ENCODE data around the gene RGMB.
A peak's percentile ranks its signal among the peaks of the same experiment; 100 is the strongest.

The RGMB gene

DNA sequence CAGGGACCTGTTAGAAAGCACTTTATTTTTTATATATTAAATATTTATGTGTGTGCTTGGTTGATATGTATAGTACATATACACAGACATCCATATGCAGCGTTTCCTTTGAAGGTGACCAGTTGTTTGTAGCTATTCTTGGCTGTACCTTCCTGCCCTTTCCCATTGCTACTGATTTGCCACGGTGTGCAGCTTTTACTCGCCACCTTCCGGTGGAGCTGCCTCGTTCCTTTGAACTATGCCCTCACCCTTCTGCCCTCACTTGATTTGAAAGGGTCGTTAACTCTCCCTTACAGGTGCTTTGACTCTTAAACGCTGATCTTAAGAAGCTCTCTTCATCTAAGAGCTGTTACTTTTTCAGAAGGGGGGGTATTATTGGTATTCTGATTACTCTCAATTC is 20.5 kb downstream of the RGMB start:
- TF ChIP-seq TAF1 (IDR thresholded peaks at IDR 0.05; ENCODE audit: low read depth, low read length) (no peak), SPI1 (IDR thresholded peaks at IDR 0.05; ENCODE audit: low read depth, low read length) (no peak), PAX5 (IDR thresholded peaks at IDR 0.05; ENCODE audit: insufficient read depth, low read length, severe bottlenecking) (no peak)
- DNase-seq (ENCODE audit: insufficient read length, low spot score) (no peak), FAIRE-seq (no peak)

DNA sequence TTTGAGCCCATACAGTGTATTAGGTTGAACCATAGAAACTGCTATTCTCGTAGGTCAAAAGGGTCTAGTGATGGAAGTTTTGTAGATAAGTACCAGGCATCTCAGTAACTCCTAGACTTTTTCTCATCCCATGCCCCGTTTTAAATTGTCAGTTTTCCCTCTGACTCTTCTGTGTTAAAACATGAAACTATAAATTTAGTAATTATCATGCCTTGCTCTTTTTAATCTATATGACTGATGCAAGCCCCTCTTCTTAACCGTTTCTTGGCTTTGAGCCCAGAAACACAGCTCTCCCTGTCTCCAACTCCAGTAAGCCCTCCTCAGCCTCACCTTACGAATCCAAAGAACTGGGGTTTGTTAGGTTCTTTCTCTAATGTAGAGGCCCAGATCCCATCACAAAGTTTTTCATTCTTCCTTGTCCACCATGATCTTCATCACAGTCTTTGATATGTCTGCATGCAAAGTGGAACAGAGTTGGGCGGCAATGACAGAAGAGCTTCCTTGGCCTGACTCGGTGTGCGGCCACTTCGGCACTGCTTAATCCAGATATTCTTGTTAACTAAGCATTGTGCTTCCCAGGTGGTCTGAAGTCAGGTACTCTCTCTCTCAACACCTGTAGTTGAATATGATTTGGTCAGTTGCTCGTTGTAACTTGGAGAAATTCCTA is 21.1 kb downstream of the RGMB start:
- no peak for FAIRE-seq
- TF ChIP-seq TAF1 (IDR thresholded peaks at IDR 0.05; ENCODE audit: low read depth, low read length) (no peak), SPI1 (IDR thresholded peaks at IDR 0.05; ENCODE audit: low read depth, low read length) (no peak), POLR2AphosphoS5 (IDR thresholded peaks at IDR 0.05; ENCODE audit: low read depth, low read length) (no peak), POLR2A (IDR thresholded peaks at IDR 0.05; ENCODE audit: low read depth, low read length) (no peak), PAX5 (IDR thresholded peaks at IDR 0.05; ENCODE audit: insufficient read depth, low read length, severe bottlenecking) (no peak), POU2F2 (IDR thresholded peaks at IDR 0.05; ENCODE audit: low read depth, low read length) (no peak)
- DNase-seq (ENCODE audit: insufficient read length, low spot score), result no peak

DNA sequence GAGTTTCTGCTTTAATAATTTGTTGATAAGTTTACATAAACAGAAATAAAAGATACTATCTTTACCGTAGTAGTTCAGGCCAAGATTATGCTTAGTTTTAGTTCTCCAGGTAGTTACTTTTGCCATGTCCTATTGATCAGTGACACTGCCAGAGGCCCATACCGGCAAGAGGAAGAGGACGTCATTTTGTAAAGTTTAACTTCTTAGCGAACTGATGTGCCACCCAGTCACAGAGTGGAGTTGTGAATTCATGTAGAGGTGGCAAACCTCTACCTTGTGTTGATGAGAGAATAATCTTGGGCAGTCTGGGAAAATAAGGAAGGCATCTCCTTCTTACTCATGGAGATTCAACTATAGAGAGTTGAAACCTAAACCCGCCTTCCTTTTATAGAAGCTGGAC is 21.8 kb downstream of the RGMB start:
- FAIRE-seq (no peak), DNase-seq (ENCODE audit: insufficient read length, low spot score) (no peak)
- no peak for TF ChIP-seq POLR2A (IDR thresholded peaks at IDR 0.05; ENCODE audit: low read depth, low read length)
- no peak for TF ChIP-seq POLR2AphosphoS5 (IDR thresholded peaks at IDR 0.05; ENCODE audit: low read depth, low read length)
- TF ChIP-seq SPI1 (IDR thresholded peaks at IDR 0.05; ENCODE audit: low read depth, low read length), result no peak
- TF ChIP-seq TAF1 (IDR thresholded peaks at IDR 0.05; ENCODE audit: low read depth, low read length), result no peak
- TF ChIP-seq PAX5 (IDR thresholded peaks at IDR 0.05; ENCODE audit: insufficient read depth, low read length, severe bottlenecking), result no peak
- TF ChIP-seq POU2F2 (IDR thresholded peaks at IDR 0.05; ENCODE audit: low read depth, low read length), result no peak

DNA sequence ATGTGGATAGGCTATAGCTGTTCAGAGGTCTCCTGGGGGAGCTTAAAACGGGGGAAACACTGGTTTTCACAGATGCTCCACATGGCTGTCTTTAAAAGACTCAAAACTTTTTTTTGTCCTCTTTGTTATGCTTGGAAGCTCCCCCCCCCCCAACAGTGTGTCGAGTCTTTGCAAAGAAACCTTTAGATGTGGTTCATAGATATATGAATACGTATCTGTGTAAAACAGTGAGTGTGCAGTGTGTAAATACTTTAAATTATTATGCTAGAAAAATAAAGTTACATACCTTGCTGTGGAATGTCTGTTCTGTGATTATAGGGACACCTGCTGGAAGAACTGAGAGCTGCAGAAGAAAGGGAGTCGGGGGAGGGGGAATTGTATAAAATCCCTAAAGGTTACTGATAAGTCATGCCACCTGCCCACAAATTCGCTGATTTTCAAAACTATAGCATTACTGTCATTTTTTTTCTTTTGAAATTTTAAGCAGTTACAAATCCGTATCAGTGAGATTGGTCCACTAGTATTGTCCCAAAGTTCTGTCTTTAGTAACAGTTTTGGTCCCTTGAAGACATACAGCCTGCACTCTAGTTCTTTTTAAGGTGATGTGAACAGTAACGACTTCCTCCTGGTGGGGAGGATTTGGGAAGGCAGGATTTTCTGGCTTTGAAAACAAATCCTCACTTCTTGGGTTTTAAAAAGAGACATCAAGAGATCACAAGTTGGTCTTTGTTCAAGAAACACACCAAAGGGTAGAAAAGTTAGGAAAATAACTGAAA is 22.9 kb downstream of the RGMB start:
- TF ChIP-seq POLR2AphosphoS5 (IDR thresholded peaks at IDR 0.05; ENCODE audit: low read depth, low read length) (no peak), TAF1 (IDR thresholded peaks at IDR 0.05; ENCODE audit: low read depth, low read length) (no peak), SPI1 (IDR thresholded peaks at IDR 0.05; ENCODE audit: low read depth, low read length) (no peak), POU2F2 (IDR thresholded peaks at IDR 0.05; ENCODE audit: low read depth, low read length) (no peak), PAX5 (IDR thresholded peaks at IDR 0.05; ENCODE audit: insufficient read depth, low read length, severe bottlenecking) (no peak), POLR2A (IDR thresholded peaks at IDR 0.05; ENCODE audit: low read depth, low read length) (no peak)
- DNase-seq (ENCODE audit: insufficient read length, low spot score) (peak; percentile 28), FAIRE-seq (no peak)

DNA sequence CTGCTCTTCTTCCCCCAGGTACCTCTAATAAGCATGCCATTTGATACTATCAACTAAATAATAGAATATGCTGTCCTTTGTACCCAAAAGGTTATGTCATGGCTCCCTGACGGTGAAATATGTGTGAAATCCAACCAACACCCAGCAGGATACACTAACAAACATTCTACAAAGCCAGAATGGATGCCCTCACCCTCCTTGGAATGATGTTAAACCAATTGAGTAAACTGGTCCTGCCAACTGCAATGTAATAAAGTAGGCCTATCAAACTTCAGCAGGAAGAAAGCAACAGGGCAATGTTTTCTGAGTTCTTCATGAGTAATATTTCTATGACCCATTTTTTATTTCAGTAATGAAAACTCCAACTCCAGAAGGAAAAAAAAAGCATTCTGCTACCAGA is 24.9 kb downstream of the RGMB start:
- TF ChIP-seq SPI1 (IDR thresholded peaks at IDR 0.05; ENCODE audit: low read depth, low read length) (no peak), POLR2AphosphoS5 (IDR thresholded peaks at IDR 0.05; ENCODE audit: low read depth, low read length) (no peak), POU2F2 (IDR thresholded peaks at IDR 0.05; ENCODE audit: low read depth, low read length) (no peak), PAX5 (IDR thresholded peaks at IDR 0.05; ENCODE audit: insufficient read depth, low read length, severe bottlenecking) (no peak), POLR2A (IDR thresholded peaks at IDR 0.05; ENCODE audit: low read depth, low read length) (no peak), TAF1 (IDR thresholded peaks at IDR 0.05; ENCODE audit: low read depth, low read length) (no peak)
- DNase-seq (ENCODE audit: insufficient read length, low spot score) (no peak), FAIRE-seq (no peak)

DNA sequence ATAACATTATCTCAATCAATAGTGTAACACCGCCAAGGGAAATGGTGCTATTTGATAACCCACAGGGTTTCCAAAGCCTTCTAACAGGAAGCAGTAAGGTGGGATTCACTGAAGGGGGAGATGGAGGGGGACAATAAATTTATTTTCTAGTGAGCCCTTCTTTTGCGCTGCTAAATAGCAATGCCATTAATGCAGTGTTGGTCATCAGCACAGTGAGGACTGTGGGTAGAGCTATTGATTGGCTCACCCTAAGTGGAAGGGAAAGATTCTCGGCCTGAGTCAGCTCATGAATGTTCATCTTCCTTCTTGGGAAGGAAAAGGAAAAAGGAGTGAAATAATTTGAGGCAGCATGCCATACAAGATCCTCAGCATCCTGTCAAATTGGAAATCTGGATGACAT is 25.4 kb downstream of the RGMB start:
- FAIRE-seq, result no peak
- no peak for DNase-seq (ENCODE audit: insufficient read length, low spot score)
- no peak for TF ChIP-seq POLR2A (IDR thresholded peaks at IDR 0.05; ENCODE audit: low read depth, low read length)
- TF ChIP-seq PAX5 (IDR thresholded peaks at IDR 0.05; ENCODE audit: insufficient read depth, low read length, severe bottlenecking), result no peak
- no peak for TF ChIP-seq POU2F2 (IDR thresholded peaks at IDR 0.05; ENCODE audit: low read depth, low read length)
- no peak for TF ChIP-seq POLR2AphosphoS5 (IDR thresholded peaks at IDR 0.05; ENCODE audit: low read depth, low read length)
- TF ChIP-seq TAF1 (IDR thresholded peaks at IDR 0.05; ENCODE audit: low read depth, low read length), result no peak
- TF ChIP-seq SPI1 (IDR thresholded peaks at IDR 0.05; ENCODE audit: low read depth, low read length), result no peak

DNA sequence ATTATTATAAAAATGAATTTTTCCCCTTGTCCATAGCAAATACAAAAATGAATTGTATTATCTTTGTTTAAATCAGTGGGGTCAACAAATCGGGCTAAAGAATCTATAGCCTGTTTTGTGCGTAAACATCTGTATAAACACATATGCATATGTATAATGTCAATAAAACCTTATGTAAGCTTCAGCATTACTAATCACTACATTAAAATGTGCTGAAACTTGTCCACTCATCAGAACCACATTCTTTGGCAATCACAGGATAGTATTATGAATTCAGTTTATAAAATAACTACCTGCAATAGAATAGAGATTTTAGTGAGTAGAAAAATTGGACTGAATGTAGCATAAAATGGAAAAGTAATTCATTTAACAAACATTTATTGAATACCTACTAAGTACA is 30.6 kb downstream of the RGMB start:
- DNase-seq (ENCODE audit: insufficient read length, low spot score) (no peak), FAIRE-seq (no peak)
- TF ChIP-seq SPI1 (IDR thresholded peaks at IDR 0.05; ENCODE audit: low read depth, low read length) (no peak), TAF1 (IDR thresholded peaks at IDR 0.05; ENCODE audit: low read depth, low read length) (no peak), PAX5 (IDR thresholded peaks at IDR 0.05; ENCODE audit: insufficient read depth, low read length, severe bottlenecking) (no peak)

DNA sequence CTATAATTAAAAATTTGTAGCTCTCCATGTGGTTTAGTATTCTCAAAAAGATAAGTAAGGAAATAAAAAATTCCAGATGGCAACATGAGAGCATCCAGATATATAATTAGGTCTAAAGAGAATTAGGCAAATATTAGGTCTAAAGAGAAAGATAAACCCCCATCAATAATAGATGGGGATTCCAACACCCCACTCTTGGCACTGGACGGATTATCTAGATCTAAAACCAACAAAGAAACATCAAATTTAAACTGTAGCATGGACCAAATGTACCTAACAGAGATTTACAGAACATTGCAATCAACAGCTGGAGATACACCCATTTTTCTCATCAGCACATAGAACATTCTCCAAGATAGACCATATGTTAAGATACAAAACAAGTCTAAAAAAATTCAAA is 31.6 kb downstream of the RGMB start:
- TF ChIP-seq POLR2A (IDR thresholded peaks at IDR 0.05; ENCODE audit: low read depth, low read length) (no peak), TAF1 (IDR thresholded peaks at IDR 0.05; ENCODE audit: low read depth, low read length) (no peak), PAX5 (IDR thresholded peaks at IDR 0.05; ENCODE audit: insufficient read depth, low read length, severe bottlenecking) (no peak), SPI1 (IDR thresholded peaks at IDR 0.05; ENCODE audit: low read depth, low read length) (no peak), POU2F2 (IDR thresholded peaks at IDR 0.05; ENCODE audit: low read depth, low read length) (no peak), POLR2AphosphoS5 (IDR thresholded peaks at IDR 0.05; ENCODE audit: low read depth, low read length) (no peak)
- no peak for DNase-seq (ENCODE audit: insufficient read length, low spot score)
- no peak for FAIRE-seq

DNA sequence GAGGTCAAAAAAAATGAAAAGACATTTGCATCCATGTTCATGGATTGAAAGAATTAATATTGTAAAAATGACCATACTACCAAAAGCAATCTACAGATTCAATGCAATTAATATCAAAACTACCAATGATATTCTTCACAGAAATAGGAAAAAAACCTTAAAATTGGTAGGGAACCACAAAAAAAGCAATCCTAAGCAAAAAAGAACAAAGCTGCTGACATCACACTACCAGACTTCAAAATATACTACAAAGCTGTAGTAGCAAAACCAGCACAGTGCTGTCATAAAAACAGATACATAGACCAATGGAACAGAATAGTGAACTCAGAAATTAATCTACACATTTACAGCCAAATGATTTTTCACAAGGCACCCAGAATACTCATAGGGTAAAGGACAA is 34.3 kb downstream of the RGMB start:
- FAIRE-seq (no peak), DNase-seq (ENCODE audit: insufficient read length, low spot score) (no peak)
- TF ChIP-seq POLR2A (IDR thresholded peaks at IDR 0.05; ENCODE audit: low read depth, low read length) (no peak), SPI1 (IDR thresholded peaks at IDR 0.05; ENCODE audit: low read depth, low read length) (no peak)

DNA sequence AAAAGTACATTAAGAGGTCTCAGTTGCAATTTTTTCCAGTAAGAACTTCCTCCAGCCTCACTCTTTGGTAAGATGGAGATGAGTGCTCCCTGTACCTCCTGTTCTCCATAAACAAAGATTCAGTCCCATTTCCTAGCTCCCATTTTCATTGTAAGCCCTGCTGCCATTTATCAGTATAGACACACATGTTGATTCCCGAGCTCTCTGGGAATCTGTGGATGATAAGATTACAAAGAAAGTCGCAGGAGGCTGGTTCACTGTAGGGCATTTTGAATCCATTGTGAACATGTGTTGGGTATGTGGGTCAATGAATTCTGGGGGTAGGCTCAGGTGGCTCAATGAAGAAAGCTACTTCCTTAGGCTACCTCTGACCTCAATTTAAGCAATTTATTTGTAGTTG is 36.7 kb downstream of the RGMB start:
- no peak for TF ChIP-seq PAX5 (IDR thresholded peaks at IDR 0.05; ENCODE audit: insufficient read depth, low read length, severe bottlenecking)
- no peak for TF ChIP-seq TAF1 (IDR thresholded peaks at IDR 0.05; ENCODE audit: low read depth, low read length)
- no peak for TF ChIP-seq SPI1 (IDR thresholded peaks at IDR 0.05; ENCODE audit: low read depth, low read length)
- TF ChIP-seq POU2F2 (IDR thresholded peaks at IDR 0.05; ENCODE audit: low read depth, low read length), result no peak
- TF ChIP-seq POLR2AphosphoS5 (IDR thresholded peaks at IDR 0.05; ENCODE audit: low read depth, low read length), result no peak
- TF ChIP-seq POLR2A (IDR thresholded peaks at IDR 0.05; ENCODE audit: low read depth, low read length), result no peak
- DNase-seq (ENCODE audit: insufficient read length, low spot score) (no peak), FAIRE-seq (no peak)
